ENCODE data around the gene ALMS1.
A peak's percentile ranks its signal among the peaks of the same experiment; 100 is the strongest.
"Not testable (repeated sequence)": the region's sequence is repeated elsewhere in the genome, so short reads cannot be mapped to it uniquely, and the experiment has no call there.

ALMS1 gene

GRCh38 chr2:73614997-73615396, 229.4 kb downstream of the ALMS1 start:
- H3K4me2 ChIP-seq (ENCODE audit: low read depth, low read length), result no peak overlapping the region
- no peak overlapping the region for H3K9ac ChIP-seq (ENCODE audit: low read length)
- H3K36me3 ChIP-seq (replicated peaks; ENCODE audit: insufficient read depth, low read length), result no peaks in the 10 kb centered on the region
- DNase-seq, result no peak
- H3K27me3 ChIP-seq (replicated peaks; ENCODE audit: insufficient read depth, low read length), result no peaks in the 10 kb centered on the region
- no peaks in the 10 kb centered on the region for H3K79me2 ChIP-seq (ENCODE audit: low read length)
- no peak overlapping the region for H3K27ac ChIP-seq (ENCODE audit: low read length)
- H3K9me2 ChIP-seq (replicated peaks; ENCODE audit: insufficient read depth, low read length), result no peaks in the 10 kb centered on the region
- peaks cover 7% of the 10 kb centered on the region for H3K4me1 ChIP-seq (ENCODE audit: low read length)
- no peak overlapping the region for H2AFZ ChIP-seq (ENCODE audit: low read length)
- H4K20me1 ChIP-seq (ENCODE audit: insufficient read depth, low read length), result no peaks in the 10 kb centered on the region
- no peaks in the 10 kb centered on the region for H3F3A ChIP-seq (ENCODE audit: insufficient read depth, low read length)
- TF ChIP-seq CTCF (IDR thresholded peaks at IDR 0.05; ENCODE audit: low read length), result no peak
- no peak for TF ChIP-seq EZH2 (optimal IDR thresholded peaks at IDR 0.05; ENCODE audit: low read depth, low read length)
- TF ChIP-seq EZH2phosphoT487 (IDR thresholded peaks at IDR 0.05; ENCODE audit: low read length), result no peak
- H3K4me3 ChIP-seq (ENCODE audit: low read length), result no peak overlapping the region
- H3K9me3 ChIP-seq (replicated peaks; ENCODE audit: insufficient read depth, low read length), result no peaks in the 10 kb centered on the region

DNA sequence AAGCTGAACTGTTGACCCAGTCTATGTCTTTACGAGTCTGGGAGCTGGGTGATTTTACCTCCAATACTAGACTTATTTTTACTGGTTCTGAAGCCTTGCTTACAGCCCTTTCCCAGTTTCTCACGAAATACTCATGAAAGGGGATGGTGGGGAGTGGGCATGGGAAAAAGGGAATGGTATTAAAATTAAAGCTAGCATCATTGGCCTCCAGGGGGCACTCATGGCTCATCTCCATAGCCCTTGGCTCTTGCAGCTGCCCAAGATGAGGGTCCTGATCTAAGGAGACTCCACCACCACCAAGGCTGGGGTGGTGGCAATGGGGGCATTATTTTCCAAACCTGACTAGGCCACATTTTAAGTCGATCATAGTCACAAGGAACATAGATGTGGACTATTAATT, 234.3 kb downstream of the ALMS1 start:
- not testable (repeated sequence) for H3K9me3 ChIP-seq (replicated peaks; ENCODE audit: insufficient read depth, low read length); H3F3A ChIP-seq (ENCODE audit: insufficient read depth, low read length); H3K9ac ChIP-seq (ENCODE audit: low read length); H3K4me3 ChIP-seq (ENCODE audit: low read length); H3K9me2 ChIP-seq (replicated peaks; ENCODE audit: insufficient read depth, low read length); H3K79me2 ChIP-seq (ENCODE audit: low read length); H3K4me1 ChIP-seq (ENCODE audit: low read length); DNase-seq; H3K27me3 ChIP-seq (replicated peaks; ENCODE audit: insufficient read depth, low read length); H2AFZ ChIP-seq (ENCODE audit: low read length); H3K4me2 ChIP-seq (ENCODE audit: low read depth, low read length); H4K20me1 ChIP-seq (ENCODE audit: insufficient read depth, low read length); H3K36me3 ChIP-seq (replicated peaks; ENCODE audit: insufficient read depth, low read length); H3K27ac ChIP-seq (ENCODE audit: low read length)
- peak; percentile 31; the same call in 1 of the 2 replicates for TF ChIP-seq CTCF (IDR thresholded peaks at IDR 0.05; ENCODE audit: low read length)

GRCh38 chr2:73624036-73624435, 238.4 kb downstream of the ALMS1 start:
- not testable (repeated sequence) for H3K4me1 ChIP-seq (ENCODE audit: low read length); H4K20me1 ChIP-seq (ENCODE audit: insufficient read depth, low read length); H3K4me2 ChIP-seq (ENCODE audit: low read depth, low read length); H3K27me3 ChIP-seq (replicated peaks; ENCODE audit: insufficient read depth, low read length); H3K4me3 ChIP-seq (ENCODE audit: low read length); H3K79me2 ChIP-seq (ENCODE audit: low read length); H2AFZ ChIP-seq (ENCODE audit: low read length); H3F3A ChIP-seq (ENCODE audit: insufficient read depth, low read length); H3K9me2 ChIP-seq (replicated peaks; ENCODE audit: insufficient read depth, low read length); H3K9ac ChIP-seq (ENCODE audit: low read length); H3K27ac ChIP-seq (ENCODE audit: low read length); H3K9me3 ChIP-seq (replicated peaks; ENCODE audit: insufficient read depth, low read length); H3K36me3 ChIP-seq (replicated peaks; ENCODE audit: insufficient read depth, low read length); DNase-seq

DNA sequence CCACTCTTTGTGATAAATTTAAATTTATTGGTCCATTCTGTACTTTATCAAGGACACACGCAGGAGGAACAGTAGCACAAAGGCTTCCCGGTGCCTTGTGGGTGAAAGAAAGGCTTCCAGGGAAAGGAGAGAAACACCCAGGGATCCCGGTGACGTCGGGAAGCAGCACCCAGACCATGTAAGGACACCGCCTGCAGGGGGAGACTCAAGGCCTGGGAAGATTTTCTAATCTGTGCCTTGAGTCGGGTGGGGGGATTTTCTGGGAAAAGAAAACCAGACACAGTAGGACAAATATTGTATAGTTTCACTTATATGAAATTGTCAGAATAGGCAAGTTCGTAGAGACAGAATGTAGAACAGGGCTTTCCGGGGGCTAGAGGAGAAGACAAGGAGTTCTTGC, 239.0 kb downstream of the ALMS1 start:
- not testable (repeated sequence) for H3K4me3 ChIP-seq (ENCODE audit: low read length); H3K9me3 ChIP-seq (replicated peaks; ENCODE audit: insufficient read depth, low read length); DNase-seq; H3K79me2 ChIP-seq (ENCODE audit: low read length); H3K27me3 ChIP-seq (replicated peaks; ENCODE audit: insufficient read depth, low read length); H3K9ac ChIP-seq (ENCODE audit: low read length); H3K36me3 ChIP-seq (replicated peaks; ENCODE audit: insufficient read depth, low read length); H3F3A ChIP-seq (ENCODE audit: insufficient read depth, low read length); H4K20me1 ChIP-seq (ENCODE audit: insufficient read depth, low read length); H3K9me2 ChIP-seq (replicated peaks; ENCODE audit: insufficient read depth, low read length); H2AFZ ChIP-seq (ENCODE audit: low read length); H3K4me2 ChIP-seq (ENCODE audit: low read depth, low read length); H3K4me1 ChIP-seq (ENCODE audit: low read length); H3K27ac ChIP-seq (ENCODE audit: low read length)

DNA sequence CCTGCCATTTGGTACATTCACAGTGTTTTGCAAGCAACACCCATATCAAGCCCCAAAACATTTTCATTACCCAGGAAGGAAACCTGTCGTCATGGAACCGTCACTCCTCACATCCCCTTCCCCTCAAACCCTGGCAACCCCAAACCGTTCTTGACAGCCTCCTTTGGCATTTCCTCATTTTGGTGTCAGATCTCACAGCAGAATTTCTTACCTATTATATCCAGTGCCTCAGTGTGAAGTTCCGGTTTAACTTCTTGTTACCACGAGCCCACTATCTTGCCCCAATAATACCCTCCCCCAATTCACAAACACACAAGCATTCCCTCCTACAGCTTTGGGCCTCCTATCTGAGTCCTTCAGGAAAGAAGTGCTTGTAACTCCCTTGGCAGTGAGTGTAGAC, 240.6 kb downstream of the ALMS1 start:
- not testable (repeated sequence) for H3K79me2 ChIP-seq (ENCODE audit: low read length); DNase-seq; H3K9me3 ChIP-seq (replicated peaks; ENCODE audit: insufficient read depth, low read length); H3K27me3 ChIP-seq (replicated peaks; ENCODE audit: insufficient read depth, low read length); H3K9ac ChIP-seq (ENCODE audit: low read length); H3K4me3 ChIP-seq (ENCODE audit: low read length); H3F3A ChIP-seq (ENCODE audit: insufficient read depth, low read length); H2AFZ ChIP-seq (ENCODE audit: low read length); H3K4me1 ChIP-seq (ENCODE audit: low read length); H3K27ac ChIP-seq (ENCODE audit: low read length); H3K4me2 ChIP-seq (ENCODE audit: low read depth, low read length); H3K9me2 ChIP-seq (replicated peaks; ENCODE audit: insufficient read depth, low read length); H3K36me3 ChIP-seq (replicated peaks; ENCODE audit: insufficient read depth, low read length); H4K20me1 ChIP-seq (ENCODE audit: insufficient read depth, low read length)

DNA sequence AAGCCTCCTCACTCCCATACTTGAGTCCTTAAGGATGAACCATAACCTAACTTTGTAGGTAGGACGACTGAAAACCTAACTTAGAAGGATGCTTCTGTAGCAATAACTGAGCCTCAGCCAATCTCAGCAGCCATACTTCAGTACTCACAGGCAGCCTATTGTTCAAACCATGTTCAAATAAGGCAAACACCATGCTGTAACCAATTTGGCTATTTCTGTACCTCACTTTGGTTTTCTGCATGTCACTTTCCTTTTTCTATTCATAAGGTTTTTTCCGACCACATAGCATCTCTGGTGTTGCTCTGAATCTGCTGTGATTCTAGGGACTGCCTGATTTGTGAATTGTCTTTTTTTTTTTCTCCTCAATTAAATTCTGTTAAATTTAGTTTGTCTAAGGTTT, 242.9 kb downstream of the ALMS1 start:
- not testable (repeated sequence) for H3K9me2 ChIP-seq (replicated peaks; ENCODE audit: insufficient read depth, low read length); H3K27me3 ChIP-seq (replicated peaks; ENCODE audit: insufficient read depth, low read length); H3K9me3 ChIP-seq (replicated peaks; ENCODE audit: insufficient read depth, low read length); H2AFZ ChIP-seq (ENCODE audit: low read length); H3K79me2 ChIP-seq (ENCODE audit: low read length); DNase-seq; H3K27ac ChIP-seq (ENCODE audit: low read length); H3K4me2 ChIP-seq (ENCODE audit: low read depth, low read length); H3F3A ChIP-seq (ENCODE audit: insufficient read depth, low read length); H4K20me1 ChIP-seq (ENCODE audit: insufficient read depth, low read length); H3K4me1 ChIP-seq (ENCODE audit: low read length); H3K4me3 ChIP-seq (ENCODE audit: low read length); H3K9ac ChIP-seq (ENCODE audit: low read length); H3K36me3 ChIP-seq (replicated peaks; ENCODE audit: insufficient read depth, low read length)
